ENCODE measurements around the gene PRRG3.
A peak's percentile ranks its signal among the peaks of the same experiment; 100 is the strongest.
"Not testable (repeated sequence)": the region's sequence is repeated elsewhere in the genome, so short reads cannot be mapped to it uniquely, and the experiment has no call there.

Gene PRRG3

DNA sequence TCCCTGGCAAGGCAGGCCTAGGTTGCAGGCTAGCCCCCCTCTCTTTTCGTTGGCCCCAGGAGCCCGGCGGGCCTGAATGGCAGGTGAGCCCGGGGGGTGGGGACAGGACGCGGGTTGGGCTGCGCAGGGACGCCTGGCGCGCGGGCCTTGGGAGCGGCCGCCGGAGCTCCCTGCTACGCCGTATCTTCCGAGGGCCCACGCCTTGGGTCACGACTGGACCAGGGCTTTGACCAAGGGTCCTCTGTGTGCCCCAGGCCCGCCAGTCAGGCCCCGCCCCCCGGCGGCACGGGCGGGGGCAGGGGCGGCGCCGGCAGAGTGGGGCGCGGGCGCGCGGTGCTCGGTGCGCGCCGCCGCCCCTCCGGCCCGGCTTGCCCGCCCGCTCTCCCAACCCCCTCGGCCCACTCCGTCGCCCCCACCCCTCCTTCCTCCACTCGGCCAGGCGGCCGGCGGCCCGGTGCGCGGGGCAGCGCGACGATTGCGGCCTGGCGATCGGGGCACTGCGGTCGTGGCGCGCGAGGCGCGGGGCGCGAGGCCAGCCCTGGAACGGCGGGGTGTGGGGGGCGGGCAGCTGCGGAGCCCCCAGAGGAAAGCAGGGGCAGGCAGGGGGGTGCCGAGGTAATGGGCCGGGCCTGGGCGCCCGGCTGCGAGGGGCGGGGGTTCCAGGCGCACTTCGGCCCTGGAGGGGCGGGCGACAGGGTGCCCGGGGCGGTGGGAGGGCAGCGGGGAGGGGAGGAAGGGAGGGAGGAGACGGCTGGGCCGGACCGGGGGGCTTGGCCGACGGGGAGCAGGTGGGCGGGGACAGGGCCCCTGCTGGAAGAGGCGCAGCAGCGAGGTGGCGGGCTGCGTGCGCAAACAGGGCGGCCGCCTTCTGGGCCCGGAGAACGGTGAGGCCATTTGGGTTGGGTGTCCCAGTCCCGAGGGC is at the start of gene PRRG3:
TSS of gene PRRG3 (plus strand) at position 798 of the 922 bp plus-strand sequence. CDS start 3,357 bp downstream, outside the sequence.
- peak; percentile 45 for DNase-seq

- DNase-seq, result peak; percentile 78
Measured at GRCh38 chrX:151675121-151675746, 20.0 kb upstream of the PRRG3 start.

DNA sequence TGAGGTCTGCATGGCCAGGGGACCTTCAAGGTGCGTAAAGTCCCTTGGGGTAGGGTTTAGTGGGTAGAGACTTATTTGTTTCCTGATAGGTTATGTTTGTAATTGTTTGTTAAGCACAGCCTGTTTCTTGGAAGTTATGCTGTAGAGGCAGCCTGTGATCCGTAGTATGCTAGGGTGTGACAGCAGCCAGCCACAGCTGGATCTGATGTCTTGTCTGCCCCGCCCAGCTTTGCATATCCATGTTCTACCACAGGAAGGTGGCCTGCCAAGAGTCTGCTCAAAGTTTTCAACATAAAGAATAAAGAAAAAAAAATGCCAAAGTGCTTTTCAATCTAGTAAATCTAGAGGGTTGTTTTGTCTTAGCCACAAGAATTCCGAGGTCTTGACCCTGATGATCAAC is 19.1 kb upstream of the PRRG3 start:
- no peak for DNase-seq

- no peak for DNase-seq
Measured at GRCh38 chrX:151679798-151680402, 15.4 kb upstream of the PRRG3 start.

GRCh38 chrX:151680805-151681204 is 14.5 kb upstream of the PRRG3 start:
- DNase-seq, result peak; percentile 84

DNA sequence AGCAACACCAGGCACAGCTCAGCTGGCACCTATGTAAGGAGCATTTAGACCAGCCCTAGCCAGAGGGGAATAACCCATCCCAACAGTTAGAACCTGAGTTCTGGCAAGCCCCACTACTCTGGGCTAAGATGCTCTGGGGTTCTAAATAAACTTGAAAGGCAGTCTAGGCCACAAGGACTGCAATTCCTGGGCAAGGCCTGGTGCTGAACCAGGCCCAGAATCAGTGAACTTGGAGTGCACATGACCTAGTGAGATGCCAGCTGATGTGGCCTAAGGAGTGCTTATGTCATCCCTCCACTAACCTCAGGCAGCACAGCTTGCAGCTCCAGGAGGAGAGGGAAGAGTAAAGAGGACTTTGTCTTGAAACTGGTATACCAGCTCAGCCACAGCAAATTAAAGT is 7.6 kb upstream of the PRRG3 start:
- DNase-seq, result no peak

GRCh38 chrX:151688695-151689094 is 6.6 kb upstream of the PRRG3 start:
- no peak for DNase-seq

DNA sequence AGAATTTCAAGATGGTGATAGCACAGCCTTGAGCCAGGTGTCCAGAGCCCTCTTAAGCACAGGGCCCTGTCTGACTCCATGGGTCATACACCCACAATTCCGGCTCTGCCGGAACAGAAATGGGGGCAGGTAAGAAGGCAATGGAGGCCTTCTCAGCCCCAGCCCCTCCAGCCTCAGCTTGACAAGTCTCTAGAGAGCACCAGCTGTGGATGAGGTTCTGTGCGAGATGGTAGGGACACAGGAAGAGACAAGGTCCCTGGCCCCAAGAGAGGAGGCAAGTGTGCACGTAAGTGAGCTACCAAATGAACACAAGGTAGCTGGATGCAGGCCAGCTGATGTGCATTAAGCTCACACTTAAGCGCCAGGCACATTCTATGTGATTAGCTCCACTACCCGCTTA is 2.4 kb upstream of the PRRG3 start:
- DNase-seq, result peak; percentile 44

DNA sequence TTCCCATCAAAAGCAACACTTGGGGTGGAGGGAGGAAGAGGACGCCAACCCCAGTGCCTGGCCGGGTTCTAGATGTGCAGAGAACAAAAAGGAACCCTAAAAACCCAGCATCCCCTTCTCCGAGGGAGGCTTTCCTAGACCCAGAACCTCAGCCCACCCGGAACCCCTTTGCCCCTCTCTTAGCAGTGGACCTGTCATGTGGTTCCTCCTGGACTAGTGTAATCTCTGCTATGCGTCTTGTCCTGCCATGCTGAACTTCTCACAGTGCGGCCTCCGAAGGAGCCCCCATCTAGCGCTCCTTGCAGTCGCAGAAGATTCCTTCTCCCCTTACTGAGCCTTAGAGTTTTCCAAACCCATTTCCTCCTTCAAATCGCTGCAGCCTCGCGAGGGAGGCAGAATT is 1.1 kb upstream of the PRRG3 start:
- DNase-seq, result no peak

GRCh38 chrX:151695583-151696340 is 504 bp downstream of the PRRG3 start:
- no peak for DNase-seq

DNA sequence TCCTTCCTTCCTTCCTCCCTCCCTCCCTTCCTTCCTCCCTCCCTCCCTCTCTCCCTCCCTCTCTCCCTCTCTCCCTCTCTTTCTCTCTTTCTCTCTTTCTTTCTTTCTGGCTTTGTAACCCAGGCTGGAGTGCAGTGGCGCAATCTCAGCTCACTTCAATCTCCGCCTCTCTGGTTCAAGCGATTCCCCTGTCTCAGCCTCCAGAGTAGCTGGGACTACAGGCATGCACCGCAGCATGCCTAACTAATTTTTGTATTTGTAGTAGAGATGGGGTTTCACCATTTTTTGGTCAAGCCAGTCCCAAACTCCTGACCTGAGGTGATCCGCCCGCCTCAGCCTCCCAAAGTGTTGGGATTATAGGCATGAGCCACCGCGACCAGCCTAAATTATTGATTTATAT is 1.8 kb downstream of the PRRG3 start:
- not testable (repeated sequence) for DNase-seq

DNA sequence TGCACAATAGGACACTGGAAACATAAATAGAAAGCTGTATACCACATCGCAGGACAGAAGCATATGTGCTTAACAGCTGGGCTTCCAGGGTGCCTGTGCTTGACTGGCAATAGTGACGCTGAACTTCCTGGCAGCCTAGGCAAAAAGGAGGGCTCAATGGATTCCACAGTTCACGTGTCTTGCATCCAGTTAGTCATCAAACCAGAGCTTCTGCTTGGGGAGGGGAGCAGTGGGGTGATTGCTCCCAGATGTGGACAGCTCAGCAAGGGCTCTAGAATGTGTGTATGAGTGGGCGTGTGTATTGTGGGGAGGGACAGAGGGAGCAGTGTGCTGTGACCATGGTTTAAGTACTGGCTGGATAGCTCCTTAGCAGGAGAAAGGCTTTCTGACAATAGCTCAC is 2.3 kb downstream of the PRRG3 start:
- DNase-seq, result peak; percentile 5

- no peak for DNase-seq
Measured at GRCh38 chrX:151698485-151698884, 3.2 kb downstream of the PRRG3 start.

- no peak for DNase-seq
Measured at GRCh38 chrX:151699746-151700145, 4.5 kb downstream of the PRRG3 start.

- DNase-seq, result no peak
Measured at GRCh38 chrX:151700581-151700980, 5.3 kb downstream of the PRRG3 start.

DNA sequence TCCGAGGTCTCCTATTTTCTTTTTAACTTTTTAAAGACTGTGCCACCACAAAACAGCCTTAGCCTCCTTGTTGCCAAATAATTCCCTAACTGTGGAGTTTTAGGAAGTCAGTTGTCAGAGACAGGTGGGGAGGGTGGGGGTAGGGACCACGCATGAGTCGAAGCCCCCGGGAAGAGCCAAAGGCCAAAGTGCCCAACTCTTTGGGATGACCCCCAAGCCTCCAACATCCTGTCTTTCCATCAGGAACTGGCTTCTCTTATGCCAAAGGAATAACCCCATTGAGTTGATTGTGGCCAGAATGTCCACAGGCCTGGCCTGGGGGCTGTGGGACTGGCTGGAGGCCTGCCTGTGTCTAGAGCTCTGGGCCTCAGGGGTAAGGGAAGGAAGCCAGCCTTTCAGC is 5.8 kb downstream of the PRRG3 start:
- DNase-seq, result no peak

GRCh38 chrX:151701531-151701930 is 6.3 kb downstream of the PRRG3 start:
- no peak for DNase-seq

GRCh38 chrX:151702026-151702714 is 6.9 kb downstream of the PRRG3 start:
- DNase-seq, result no peak

DNA sequence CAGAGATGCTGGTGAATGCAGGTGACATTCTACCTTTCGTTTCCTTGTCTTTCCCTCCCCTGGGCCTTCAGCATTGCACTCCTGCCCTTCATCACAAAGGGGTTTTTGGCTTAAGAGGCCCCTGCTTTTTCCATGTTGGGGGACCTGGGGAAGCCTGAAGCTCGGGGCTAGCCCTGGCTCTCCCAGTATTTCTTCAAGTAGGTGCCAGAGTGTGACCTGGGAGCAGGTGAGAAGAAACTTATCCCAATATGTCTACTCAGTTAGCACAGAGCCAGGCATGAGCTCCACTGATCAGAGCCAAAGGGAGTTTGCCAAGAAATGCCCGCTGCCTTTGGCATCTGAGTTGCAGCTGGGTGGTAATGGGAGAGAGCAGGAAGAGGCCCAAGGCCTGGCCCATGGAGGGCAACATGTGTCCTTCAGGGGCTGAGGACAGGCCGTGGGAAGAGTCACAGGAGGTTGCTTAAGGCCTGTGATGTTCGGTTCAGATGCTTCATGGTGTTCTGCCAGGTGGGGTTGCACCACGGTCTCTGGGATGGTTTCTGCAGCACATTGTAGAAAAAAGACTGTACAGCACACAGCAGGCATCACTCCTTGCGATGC is 7.6 kb downstream of the PRRG3 start:
- no peak for DNase-seq

GRCh38 chrX:151703487-151703886 is 8.2 kb downstream of the PRRG3 start:
- no peak for DNase-seq

GRCh38 chrX:151704041-151704663 is 8.9 kb downstream of the PRRG3 start:
- DNase-seq, result no peak

DNA sequence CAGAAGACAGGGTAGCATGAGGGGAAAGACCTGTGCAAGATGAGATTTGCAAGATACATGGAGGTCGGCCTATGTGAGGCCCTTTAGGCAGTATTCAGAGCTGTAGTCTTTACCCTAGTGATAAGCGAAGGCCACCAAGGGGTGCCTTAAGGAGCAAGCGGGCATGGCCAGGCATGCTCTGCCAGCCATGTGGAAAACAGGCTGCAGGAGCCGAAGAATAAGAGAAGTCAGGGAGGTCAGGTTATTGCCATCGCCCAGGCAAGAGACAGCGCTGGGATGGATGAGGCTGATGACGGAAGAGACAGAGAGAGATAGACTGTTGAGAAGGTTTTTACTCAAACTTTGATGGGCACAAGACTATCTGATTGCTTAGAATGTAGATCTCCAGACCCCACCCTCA is 13.6 kb downstream of the PRRG3 start:
- DNase-seq, result no peak

Measured in NCI-H82 (cell line).